AG10803 (cell line): ENCODE results near the gene SPR.

Experiments
- DNase-seq: peaks from one replicate; pipeline ENCODE4 v3.0.0; 2010; ENCODE audit warnings: low read depth
- H3K4me3 ChIP-seq: 2 replicates; pipeline ENCODE4 v1.5.1; 2011; ENCODE audit warnings: mild to moderate bottlenecking, low read length, control low read depth
- CTCF ChIP-seq: conservative IDR thresholded peaks from 2 replicates; pipeline ENCODE4 v1.5.1; 2011; ENCODE audit warnings: mild to moderate bottlenecking, low read length, control low read depth, inconsistent platforms

Gene SPR

GRCh38 chr2:72921088-72921851, 34.1 kb downstream of the SPR start:
- no peak overlapping the region for H3K4me3 ChIP-seq
- TF ChIP-seq CTCF, result no peak
- no peak for DNase-seq

GRCh38 chr2:72921853-72922252, 34.6 kb downstream of the SPR start:
- no peak overlapping the region for H3K4me3 ChIP-seq
- no peak for DNase-seq
- TF ChIP-seq CTCF, result no peak

GRCh38 chr2:72923833-72924352, 36.7 kb downstream of the SPR start:
- no peak overlapping the region for H3K4me3 ChIP-seq
- no peak for DNase-seq
- no peak for TF ChIP-seq CTCF

- TF ChIP-seq CTCF, result no peak
- no peak for DNase-seq
- H3K4me3 ChIP-seq, result no peak overlapping the region
These were observed 37.4 kb downstream of the SPR start for GRCh38 chr2:72924353-72925240.

GRCh38 chr2:72925328-72925943, 38.2 kb downstream of the SPR start:
- no peak overlapping the region for H3K4me3 ChIP-seq
- no peak for TF ChIP-seq CTCF
- no peak for DNase-seq

- no peak overlapping the region for H3K4me3 ChIP-seq
- TF ChIP-seq CTCF, result no peak
- DNase-seq, result no peak
These were observed 39.2 kb downstream of the SPR start for GRCh38 chr2:72926368-72926767.
